SK-N-SH (cell line): Measurements from ENCODE around the gene GUCY2D. TPM values are rescaled to one million over a fixed set of nuclear protein-coding genes. Genes with fewer than 3 reads are reported as not detected.

Source experiments
- CTCF ChIA-PET: fragments of 300-600, 350-600 bp; formaldehyde crosslinking; extraction: SDS; loops from one replicate; lab custom pipeline; 2021; lab: Yijun Ruan, JAX
- POLR2A ChIA-PET: fragments of 350-600 bp; sonication (Branson Sonifier 250); formaldehyde crosslinking; extraction: SDS; loops from one replicate; lab custom pipeline; 2020; ENCODE audit warnings: antibody characterized with exemption, inconsistent platforms; lab: Yijun Ruan, JAX
- DNase-seq: peaks from one replicate; pipeline ENCODE4 v3.0.0; 2012
- H2AFZ ChIP-seq: fragments of 200-600 bp; sonication (generic); 2 replicates; pipeline ENCODE4 v1.8.1; 2016; ENCODE audit warnings: antibody characterized with exemption, mild to moderate bottlenecking, low read depth
- H3F3A ChIP-seq: fragments of 200-600 bp; sonication (generic); replicated peaks from 2 replicates; pipeline ENCODE3; 2016; ENCODE audit warnings: antibody characterized with exemption, mild to moderate bottlenecking; ENCODE audit not compliant: insufficient read depth
- H3K27ac ChIP-seq, 2 experiments: fragments of 200-500 bp in 1 of 2; fragments of 200-600 bp in 1 of 2; sonication (Bioruptor generic) in 1 of 2; sonication (generic), shearing (Covaris generic) in 1 of 2; 2 replicates each; pipeline versions ENCODE4 v1.5.1 to v1.6.1; 2014 to 2016; ENCODE audit warnings: low read depth in 2 of 2, inconsistent platforms in 1 of 2, low read length in 1 of 2, mild to moderate bottlenecking in 1 of 2, mixed read lengths in 1 of 2
- H3K27me3 ChIP-seq: fragments of 200-600 bp; sonication (generic), shearing (Covaris generic); 2 replicates; pipeline ENCODE4 v1.6.1; 2016; ENCODE audit warnings: mixed run types; ENCODE audit not compliant: insufficient read depth
- H3K36me3 ChIP-seq, 2 experiments: fragments of 200-500 bp in 1 of 2; fragments of 200-600 bp in 1 of 2; sonication (Bioruptor generic) in 1 of 2; sonication (generic) in 1 of 2; replicated peaks in 1 of 2; 2 replicates each; pipeline versions ENCODE3 to v1.5.1; 2014 to 2016; ENCODE audit warnings: low read length in 1 of 2, mild to moderate bottlenecking in 1 of 2; ENCODE audit not compliant: insufficient read depth in 2 of 2, control insufficient read depth in 1 of 2
- H3K4me1 ChIP-seq, 2 experiments: fragments of 200-500 bp in 1 of 2; fragments of 200-600 bp in 1 of 2; sonication (Bioruptor generic) in 1 of 2; sonication (generic), shearing (Covaris generic) in 1 of 2; 2 replicates each; pipeline versions ENCODE4 v1.5.1 to v1.6.1; 2014 to 2016; ENCODE audit warnings: low read depth in 1 of 2, low read length in 1 of 2, mixed run types in 1 of 2; ENCODE audit not compliant: insufficient read depth in 2 of 2, control insufficient read depth in 1 of 2
- H3K4me2 ChIP-seq: fragments of 200-600 bp; sonication (generic), shearing (Covaris generic); 2 replicates; pipeline ENCODE4 v1.6.1; 2017; ENCODE audit warnings: mixed run types
- H3K4me3 ChIP-seq, 2 experiments: fragments of 200-500 bp in 1 of 2; fragments of 200-600 bp in 1 of 2; sonication (Bioruptor generic) in 1 of 2; sonication (generic), shearing (Covaris generic) in 1 of 2; 2 replicates each; pipeline versions ENCODE4 v1.5.1 to v1.8.1; 2014 to 2016; ENCODE audit warnings: low read depth in 2 of 2, inconsistent platforms in 1 of 2, low read length in 1 of 2, mild to moderate bottlenecking in 1 of 2, mixed read lengths in 1 of 2, moderate library complexity in 1 of 2
- H3K79me2 ChIP-seq: fragments of 200-600 bp; sonication (generic); 2 replicates; pipeline ENCODE4 v1.8.1; 2017; ENCODE audit warnings: mild to moderate bottlenecking; ENCODE audit not compliant: insufficient read depth
- H3K9ac ChIP-seq: fragments of 200-600 bp; sonication (generic); 2 replicates; pipeline ENCODE4 v1.6.1; 2017; ENCODE audit warnings: mixed run types
- H3K9me2 ChIP-seq: fragments of 200-600 bp; sonication (generic); 2 replicates; pipeline ENCODE4 v1.6.1; 2017; ENCODE audit warnings: mixed run types
- H3K9me3 ChIP-seq: fragments of 200-600 bp; sonication (generic); 2 replicates; pipeline ENCODE4 v1.6.1; 2017; ENCODE audit warnings: mixed run types, mild to moderate bottlenecking, moderate library complexity
- H4K20me1 ChIP-seq: fragments of 200-600 bp; sonication (generic); 2 replicates; pipeline ENCODE4 v1.6.1; 2017; ENCODE audit warnings: mild to moderate bottlenecking, mixed run types; ENCODE audit not compliant: insufficient read depth
- CHD2 ChIP-seq: fragments of 150-350 bp; IDR thresholded peaks from 2 replicates; pipeline ENCODE4 v1.6.1; 2018; ENCODE audit warnings: low read length; ENCODE audit not compliant: partially characterized antibody
- ELF1 ChIP-seq: IDR thresholded peaks from 2 replicates; pipeline ENCODE4 v1.4.0; 2012
- EP300 ChIP-seq, 2 experiments: IDR thresholded peaks; 2 replicates each; pipeline versions ENCODE4 v1.4.0 to v1.6.1; 2012; ENCODE audit warnings: borderline replicate concordance in 1 of 2, low read depth in 1 of 2, low read length in 1 of 2
- EZH2phosphoT487 ChIP-seq: fragments of 200-600 bp; sonication (generic); IDR thresholded peaks from 2 replicates; pipeline ENCODE4 v1.6.1; 2017; ENCODE audit warnings: low read depth, mixed run types, mild to moderate bottlenecking, antibody characterized with exemption, moderate library complexity, borderline replicate concordance
- FOSL2 ChIP-seq: IDR thresholded peaks from 2 replicates; pipeline ENCODE4 v1.4.0; 2012; ENCODE audit warnings: low read depth, mild to moderate bottlenecking, moderate library complexity, borderline replicate concordance
- GATA2 ChIP-seq: sonication (generic); formaldehyde crosslinking; IDR thresholded peaks from 2 replicates; pipeline ENCODE4 v1.5.0; 2020; ENCODE audit warnings: mild to moderate bottlenecking, missing genetic modification reagents
- IRF3 ChIP-seq: fragments of 150-350 bp; IDR thresholded peaks from 2 replicates; pipeline ENCODE4 v1.6.1; 2016; ENCODE audit warnings: mild to moderate bottlenecking, low read depth, low read length
- JUND ChIP-seq: IDR thresholded peaks from 2 replicates; pipeline ENCODE4 v1.4.0; 2012
- MXI1 ChIP-seq: IDR thresholded peaks from 2 replicates; pipeline ENCODE4 v1.6.1; 2012; ENCODE audit warnings: mild to moderate bottlenecking, low read depth, low read length, improper control_type of control experiment
- PBX3 ChIP-seq: IDR thresholded peaks from 2 replicates; pipeline ENCODE4; 2012
- POLR2AphosphoS5 ChIP-seq: IDR thresholded peaks from 2 replicates; pipeline ENCODE4 v1.6.1; 2012; ENCODE audit warnings: low read depth, low read length
- RAD21 ChIP-seq: IDR thresholded peaks from 2 replicates; pipeline ENCODE4 v1.6.1; 2012; ENCODE audit warnings: mild to moderate bottlenecking, low read length
- RCOR1 ChIP-seq: fragments of 150-350 bp; IDR thresholded peaks from 2 replicates; pipeline ENCODE4 v1.6.1; 2017; ENCODE audit warnings: antibody characterized with exemption, low read length
- SIN3A ChIP-seq: IDR thresholded peaks from 2 replicates; pipeline ENCODE4 v1.6.1; 2012; ENCODE audit warnings: low read depth, mild to moderate bottlenecking, low read length, moderate library complexity, borderline replicate concordance
- TAF1 ChIP-seq: IDR thresholded peaks from 2 replicates; pipeline ENCODE4 v1.6.1; 2012; ENCODE audit warnings: low read depth, mild to moderate bottlenecking, low read length, moderate library complexity, borderline replicate concordance
- WGBS: methylation state at CpG from one replicate; pipeline ENCODE4 v1.1.6; 2017; ENCODE audit warnings: low lambda C conversion rate; 5-methylcytosine and 5-hydroxymethylcytosine counted together
- polyA plus RNA-seq, 3 experiments: library from polyadenylated mRNA; depleted of rRNA; stranded (reverse); fragments of >200 nt; gene quantifications; 2 replicates each; pipeline ENCODE4 v1.2.3, GENCODE V29; 2012

GUCY2D gene
- polyA plus RNA-seq, 1 of the 3 experiments (the other 2 are of a cell fraction): not detected

- H3K9me2 ChIP-seq: no peaks in the 10 kb centered on the region
- H3K9ac ChIP-seq: no peak overlapping the region
- H2AFZ ChIP-seq: no peak overlapping the region
- no peak overlapping the region for H3K27ac ChIP-seq
- peaks cover 0 to 15% of the 10 kb centered on the region in 2 experiments; a peak in 1 of 4 replicates for H3K4me1 ChIP-seq
- no peaks in the 10 kb centered on the region for H3K36me3 ChIP-seq
- H3K4me2 ChIP-seq: no peak overlapping the region
- no peaks in the 10 kb centered on the region for H3K9me3 ChIP-seq
- ChIA-PET CTCF (interaction anchor here (2.3 to 14.8 kb wide), 6 partner anchors 25 to 101 kb away, joined by 6 to 228 read pairs (median 40); partner anchors contain the start of gene ALOX15B), POLR2A (no interaction called here)
- H3K27me3 ChIP-seq: no peaks in the 10 kb centered on the region
- no peaks in the 10 kb centered on the region for H3K79me2 ChIP-seq
- no peak overlapping the region for H3K4me3 ChIP-seq
- 93% methylated on average over 9 of the region's 9 CpGs for WGBS
- H4K20me1 ChIP-seq: no peaks in the 10 kb centered on the region
- TF ChIP-seq FOSL2 (no peak), IRF3 (no peak), SIN3A (no peak), EP300 (IDR thresholded peaks at IDR 0.05; ENCODE audit: borderline replicate concordance in 1 of 2, low read depth in 1 of 2, low read length in 1 of 2) (no peak), POLR2AphosphoS5 (no peak), CHD2 (no peak), GATA2 (CRISPR knock-in tag) (no peak), MXI1 (no peak), ELF1 (no peak), RCOR1 (no peak), JUND (no peak), RAD21 (no peak)
- TF ChIP-seq, all 33 proteins: peak for 0
- no peak for DNase-seq
- H3F3A ChIP-seq: no peaks in the 10 kb centered on the region
Measured at GRCh38 chr17:8014558-8014850, 12.1 kb downstream of the GUCY2D start.

- Histone ChIP-seq H3K36me3 (no peaks in the 10 kb centered on the region), H4K20me1 (no peaks in the 10 kb centered on the region), H2AFZ (no peak overlapping the region), H3K9me3 (no peaks in the 10 kb centered on the region), H3K4me3 (peak overlapping the region in 1 of 2 experiments; percentile 45; a peak in 2 of 4 replicates), H3K27ac (no peak overlapping the region), H3K79me2 (no peaks in the 10 kb centered on the region), H3K4me1 (peaks cover 0 to 15% of the 10 kb centered on the region in 2 experiments; a peak in 1 of 4 replicates), H3K27me3 (no peaks in the 10 kb centered on the region), H3F3A (no peaks in the 10 kb centered on the region), H3K4me2 (no peak overlapping the region), H3K9ac (no peak overlapping the region), H3K9me2 (no peaks in the 10 kb centered on the region)
- 92% methylated on average over 40 of the region's 44 CpGs for WGBS
- POLR2A ChIA-PET: no interaction called here
- no peak for TF ChIP-seq PBX3
- TF ChIP-seq EZH2phosphoT487: no peak
- no peak for TF ChIP-seq TAF1
- CTCF ChIA-PET: interaction anchor here (0.6 to 14.8 kb wide), 15 partner anchors 9 to 182 kb away, joined by 3 to 228 read pairs (median 19); partner anchors contain the start of genes ALOX15B and RNF227
- DNase-seq: no peak
Measured at GRCh38 chr17:8015236-8015956, 13.0 kb downstream of the GUCY2D start.
